ENCODE data around the gene ZNF557. TPM values are rescaled to one million over a fixed set of nuclear protein-coding genes. Genes with fewer than 3 reads are reported as not detected.
"Not testable (repeated sequence)": the region's sequence is repeated elsewhere in the genome, so short reads cannot be mapped to it uniquely, and the experiment has no call there.

ZNF557 gene
- total RNA-seq, 1 experiment from 2014 or later: 7.8 TPM

- H3K79me2 ChIP-seq (ENCODE audit: insufficient read depth, low read length); H3K27ac ChIP-seq (ENCODE audit: low read depth, low read length); POLR2A ChIA-PET; H3K4me1 ChIP-seq (ENCODE audit: control insufficient read depth in 1 of 2, insufficient read depth in 2 of 2, low read length in 2 of 2); BruUV-seq (replicated peaks); ATAC-seq; intact Hi-C loops (cut with micrococcal nuclease); H3K36me3 ChIP-seq (ENCODE audit: control insufficient read depth in 1 of 2, insufficient read depth in 2 of 2, low read length in 2 of 2); H3K4me2 ChIP-seq (ENCODE audit: low read length); CTCF ChIA-PET; H3K9ac ChIP-seq (ENCODE audit: low read length); H3K9me3 ChIP-seq (ENCODE audit: control insufficient read depth in 1 of 2, insufficient read depth in 1 of 2, low read depth in 1 of 2, low read length in 2 of 2); H2AFZ ChIP-seq (ENCODE audit: low read depth, low read length, poor library complexity, severe bottlenecking); DNase-seq (ENCODE audit: low read depth, low spot score); RAD21 ChIA-PET (ENCODE audit: low non-redundant PET in 1 of 2, low total read pairs in 2 of 2, uncharacterized antibody in 2 of 2, unreplicated experiment in 2 of 2); H3K4me3 ChIP-seq (replicated peaks in 1 of 2; ENCODE audit: low read depth in 1 of 2, low read length in 2 of 2); H3K27me3 ChIP-seq (ENCODE audit: insufficient read depth, low read length); H4K20me1 ChIP-seq (ENCODE audit: insufficient read depth); H3K9me2 ChIP-seq (ENCODE audit: insufficient read depth): not testable (repeated sequence)
Observed at GRCh38 chr19:7021331-7021730, 48.2 kb upstream of the ZNF557 start, which contains the start of gene MBD3L2B. MBD3L2B (minus strand) TSS chr19:7021431; CDS start chr19:7021397, 34 bp downstream.

- H3K36me3 ChIP-seq (ENCODE audit: control insufficient read depth in 1 of 2, insufficient read depth in 2 of 2, low read length in 2 of 2); BruUV-seq (replicated peaks); H3K4me2 ChIP-seq (ENCODE audit: low read length); H2AFZ ChIP-seq (ENCODE audit: low read depth, low read length, poor library complexity, severe bottlenecking); POLR2A ChIA-PET; DNase-seq (ENCODE audit: low read depth, low spot score); H3K9ac ChIP-seq (ENCODE audit: low read length); H3K9me2 ChIP-seq (ENCODE audit: insufficient read depth); H3K27me3 ChIP-seq (ENCODE audit: insufficient read depth, low read length); H4K20me1 ChIP-seq (ENCODE audit: insufficient read depth); H3K9me3 ChIP-seq (ENCODE audit: control insufficient read depth in 1 of 2, insufficient read depth in 1 of 2, low read depth in 1 of 2, low read length in 2 of 2); CTCF ChIA-PET; H3K4me1 ChIP-seq (ENCODE audit: control insufficient read depth in 1 of 2, insufficient read depth in 2 of 2, low read length in 2 of 2); H3K4me3 ChIP-seq (replicated peaks in 1 of 2; ENCODE audit: low read depth in 1 of 2, low read length in 2 of 2); H3K79me2 ChIP-seq (ENCODE audit: insufficient read depth, low read length); RAD21 ChIA-PET (ENCODE audit: low non-redundant PET in 1 of 2, low total read pairs in 2 of 2, uncharacterized antibody in 2 of 2, unreplicated experiment in 2 of 2); ATAC-seq; intact Hi-C loops (cut with micrococcal nuclease); H3K27ac ChIP-seq (ENCODE audit: low read depth, low read length): not testable (repeated sequence)
Observed at GRCh38 chr19:7028790-7029189, 40.7 kb upstream of the ZNF557 start.

GRCh38 chr19:7030278-7030677 is 39.2 kb upstream of the ZNF557 start, which contains the start of gene MBD3L5:
MBD3L5 (plus strand) TSS chr19:7030578; CDS start chr19:7030612, 34 bp downstream.
- H3K79me2 ChIP-seq (ENCODE audit: insufficient read depth, low read length); BruUV-seq (replicated peaks); ATAC-seq; H3K4me1 ChIP-seq (ENCODE audit: control insufficient read depth in 1 of 2, insufficient read depth in 2 of 2, low read length in 2 of 2); H4K20me1 ChIP-seq (ENCODE audit: insufficient read depth); H3K27ac ChIP-seq (ENCODE audit: low read depth, low read length); RAD21 ChIA-PET (ENCODE audit: low non-redundant PET in 1 of 2, low total read pairs in 2 of 2, uncharacterized antibody in 2 of 2, unreplicated experiment in 2 of 2); POLR2A ChIA-PET; H3K27me3 ChIP-seq (ENCODE audit: insufficient read depth, low read length); H3K4me3 ChIP-seq (replicated peaks in 1 of 2; ENCODE audit: low read depth in 1 of 2, low read length in 2 of 2); H3K9me3 ChIP-seq (ENCODE audit: control insufficient read depth in 1 of 2, insufficient read depth in 1 of 2, low read depth in 1 of 2, low read length in 2 of 2); intact Hi-C loops (cut with micrococcal nuclease); H3K36me3 ChIP-seq (ENCODE audit: control insufficient read depth in 1 of 2, insufficient read depth in 2 of 2, low read length in 2 of 2); CTCF ChIA-PET; H3K4me2 ChIP-seq (ENCODE audit: low read length); DNase-seq (ENCODE audit: low read depth, low spot score); H2AFZ ChIP-seq (ENCODE audit: low read depth, low read length, poor library complexity, severe bottlenecking); H3K9ac ChIP-seq (ENCODE audit: low read length); H3K9me2 ChIP-seq (ENCODE audit: insufficient read depth): not testable (repeated sequence)

- H3K9me3 ChIP-seq (ENCODE audit: control insufficient read depth in 1 of 2, insufficient read depth in 1 of 2, low read depth in 1 of 2, low read length in 2 of 2); H2AFZ ChIP-seq (ENCODE audit: low read depth, low read length, poor library complexity, severe bottlenecking); H3K9me2 ChIP-seq (ENCODE audit: insufficient read depth); H3K4me3 ChIP-seq (replicated peaks in 1 of 2; ENCODE audit: low read depth in 1 of 2, low read length in 2 of 2); POLR2A ChIA-PET; H3K36me3 ChIP-seq (ENCODE audit: control insufficient read depth in 1 of 2, insufficient read depth in 2 of 2, low read length in 2 of 2); H3K27ac ChIP-seq (ENCODE audit: low read depth, low read length); CTCF ChIA-PET; H3K9ac ChIP-seq (ENCODE audit: low read length); H3K79me2 ChIP-seq (ENCODE audit: insufficient read depth, low read length); BruUV-seq (replicated peaks); DNase-seq (ENCODE audit: low read depth, low spot score); intact Hi-C loops (cut with micrococcal nuclease); H3K27me3 ChIP-seq (ENCODE audit: insufficient read depth, low read length); RAD21 ChIA-PET (ENCODE audit: low non-redundant PET in 1 of 2, low total read pairs in 2 of 2, uncharacterized antibody in 2 of 2, unreplicated experiment in 2 of 2); H3K4me1 ChIP-seq (ENCODE audit: control insufficient read depth in 1 of 2, insufficient read depth in 2 of 2, low read length in 2 of 2); H4K20me1 ChIP-seq (ENCODE audit: insufficient read depth); ATAC-seq; H3K4me2 ChIP-seq (ENCODE audit: low read length): not testable (repeated sequence)
Observed at GRCh38 chr19:7040079-7040478, 29.4 kb upstream of the ZNF557 start, which contains the start of gene MBD3L4. MBD3L4 (minus strand) TSS chr19:7040179; CDS start chr19:7040144, 35 bp downstream.

- CTCF ChIA-PET; H3K9me3 ChIP-seq (ENCODE audit: control insufficient read depth in 1 of 2, insufficient read depth in 1 of 2, low read depth in 1 of 2, low read length in 2 of 2); H3K79me2 ChIP-seq (ENCODE audit: insufficient read depth, low read length); H3K4me3 ChIP-seq (replicated peaks in 1 of 2; ENCODE audit: low read depth in 1 of 2, low read length in 2 of 2); ATAC-seq; DNase-seq (ENCODE audit: low read depth, low spot score); H3K4me2 ChIP-seq (ENCODE audit: low read length); H3K4me1 ChIP-seq (ENCODE audit: control insufficient read depth in 1 of 2, insufficient read depth in 2 of 2, low read length in 2 of 2); RAD21 ChIA-PET (ENCODE audit: low non-redundant PET in 1 of 2, low total read pairs in 2 of 2, uncharacterized antibody in 2 of 2, unreplicated experiment in 2 of 2); H4K20me1 ChIP-seq (ENCODE audit: insufficient read depth); POLR2A ChIA-PET; H3K27ac ChIP-seq (ENCODE audit: low read depth, low read length); H2AFZ ChIP-seq (ENCODE audit: low read depth, low read length, poor library complexity, severe bottlenecking); BruUV-seq (replicated peaks); H3K27me3 ChIP-seq (ENCODE audit: insufficient read depth, low read length); H3K9ac ChIP-seq (ENCODE audit: low read length); H3K9me2 ChIP-seq (ENCODE audit: insufficient read depth); H3K36me3 ChIP-seq (ENCODE audit: control insufficient read depth in 1 of 2, insufficient read depth in 2 of 2, low read length in 2 of 2); intact Hi-C loops (cut with micrococcal nuclease): not testable (repeated sequence)
Observed at GRCh38 chr19:7041563-7041962, 27.9 kb upstream of the ZNF557 start.
